Trophoblast cell (in vitro differentiated cells and primary cell): ENCODE measurements around the gene CST6.

Experiments used
- DNase-seq, 2 donors: peaks; one replicate each; pipeline ENCODE4 v3.0.0-alpha.2; 2016
- H2AFZ ChIP-seq: 2 replicates; pipeline ENCODE4 v1.6.1; 2013; ENCODE audit warnings: low read length, moderate library complexity, mild to moderate bottlenecking; ENCODE audit not compliant: insufficient read depth, poor library complexity
- H2AK5ac ChIP-seq: 2 replicates; pipeline ENCODE4 v1.6.1; 2013; ENCODE audit warnings: mild to moderate bottlenecking, low read length
- H2BK120ac ChIP-seq: 2 replicates; pipeline ENCODE4 v1.6.1; 2013; ENCODE audit warnings: low read length, mild to moderate bottlenecking, moderate library complexity; ENCODE audit not compliant: insufficient read depth, poor library complexity
- H2BK12ac ChIP-seq: 2 replicates; pipeline ENCODE4 v1.6.1; 2013; ENCODE audit warnings: mild to moderate bottlenecking, low read length, moderate library complexity
- H2BK5ac ChIP-seq: 2 replicates; pipeline ENCODE4 v1.6.1; 2013; ENCODE audit warnings: low read length, low read depth, moderate library complexity, mild to moderate bottlenecking; ENCODE audit not compliant: poor library complexity
- H3K14ac ChIP-seq: 2 replicates; pipeline ENCODE4 v1.6.1; 2013; ENCODE audit warnings: mild to moderate bottlenecking, low read length
- H3K18ac ChIP-seq: 2 replicates; pipeline ENCODE4 v1.6.1; 2013; ENCODE audit warnings: mild to moderate bottlenecking, low read length
- H3K23ac ChIP-seq: 2 replicates; pipeline ENCODE4 v1.6.1; 2013; ENCODE audit warnings: low read length
- H3K27ac ChIP-seq: 2 replicates; pipeline ENCODE4 v1.5.1; 2013; ENCODE audit warnings: low read depth, mild to moderate bottlenecking, inconsistent platforms, low read length, moderate library complexity
- H3K27me3 ChIP-seq: 2 replicates; pipeline ENCODE4 v1.6.1; 2013; ENCODE audit warnings: inconsistent platforms, mild to moderate bottlenecking, low read length, moderate library complexity; ENCODE audit not compliant: insufficient read depth
- H3K36me3 ChIP-seq, 2 experiments: 1 replicate in 1 of 2; 2 replicates in 1 of 2; pipeline ENCODE4 v1.6.1; 2013; ENCODE audit warnings: low read length in 2 of 2, mild to moderate bottlenecking in 2 of 2, moderate library complexity in 1 of 2; ENCODE audit not compliant: insufficient read depth in 2 of 2, control insufficient read depth in 1 of 2
- H3K4ac ChIP-seq: 2 replicates; pipeline ENCODE4 v1.6.1; 2013; ENCODE audit warnings: low read depth, mild to moderate bottlenecking, low read length, moderate library complexity
- H3K4me1 ChIP-seq, 2 experiments: 1 replicate in 1 of 2; 2 replicates in 1 of 2; pipeline ENCODE4 v1.6.1; 2013; ENCODE audit warnings: low read length in 2 of 2, mild to moderate bottlenecking in 2 of 2, moderate library complexity in 1 of 2; ENCODE audit not compliant: insufficient read depth in 2 of 2, control insufficient read depth in 1 of 2
- H3K4me2 ChIP-seq: 2 replicates; pipeline ENCODE4 v1.6.1; 2013; ENCODE audit warnings: inconsistent platforms, mild to moderate bottlenecking, low read length, moderate library complexity
- H3K4me3 ChIP-seq: 2 replicates; pipeline ENCODE4 v1.5.1; 2013; ENCODE audit warnings: mild to moderate bottlenecking, low read depth, low read length, inconsistent platforms
- H3K79me1 ChIP-seq: one replicate; pipeline ENCODE4 v1.6.1; 2013; ENCODE audit warnings: low read length
- H3K79me2 ChIP-seq: 2 replicates; pipeline ENCODE4 v1.6.1; 2013; ENCODE audit warnings: low read length, mild to moderate bottlenecking; ENCODE audit not compliant: control insufficient read depth, insufficient read depth, poor library complexity
- H3K9ac ChIP-seq: 2 replicates; pipeline ENCODE4 v1.6.1; 2013; ENCODE audit warnings: mild to moderate bottlenecking, low read length
- H3K9me3 ChIP-seq: 2 replicates; pipeline ENCODE4 v1.6.1; 2013; ENCODE audit warnings: low read depth, mild to moderate bottlenecking, control low read depth, inconsistent platforms, low read length; ENCODE audit not compliant: insufficient read depth
- H4K12ac ChIP-seq: 2 replicates; pipeline ENCODE4 v1.6.1; 2013; ENCODE audit warnings: low read depth, mild to moderate bottlenecking, low read length, moderate library complexity
- H4K8ac ChIP-seq: 2 replicates; pipeline ENCODE4 v1.6.1; 2013; ENCODE audit warnings: low read depth, mild to moderate bottlenecking, low read length, moderate library complexity
- H4K91ac ChIP-seq: one replicate; pipeline ENCODE4 v1.6.1; 2013; ENCODE audit warnings: low read depth, mild to moderate bottlenecking, low read length, moderate library complexity
- WGBS: extraction: QIAGEN DNeasy Blood & Tissue Kit; methylation state at CpG from one replicate; pipeline ENCODE4 v1.1.7; 2013; ENCODE audit warnings: missing lambda C conversion rate; ENCODE audit not compliant: insufficient read length, insufficient coverage; ENCODE audit errors: extremely low coverage; 5-methylcytosine and 5-hydroxymethylcytosine counted together

The CST6 gene

DNA sequence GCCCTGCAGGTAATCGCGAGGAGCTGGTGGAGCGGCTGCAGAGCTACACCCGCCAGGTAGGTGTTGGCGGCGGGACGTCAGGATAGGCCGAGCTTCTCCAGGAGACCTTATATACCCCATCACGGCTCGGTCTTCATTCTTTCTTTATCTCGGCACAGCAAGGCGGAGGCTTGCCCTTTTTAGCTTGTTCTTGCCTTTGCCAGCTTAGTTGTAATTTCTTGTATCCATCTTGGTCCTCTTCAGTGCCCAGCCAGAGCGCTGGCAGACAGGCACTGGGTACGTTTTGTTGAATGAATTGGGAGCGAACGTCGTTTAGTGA lies 40.8 kb downstream of the CST6 start:
- peak overlapping the region; percentile 29 for H3K27ac ChIP-seq
- peak overlapping the region; percentile 97 for H3K4ac ChIP-seq
- H2AK5ac ChIP-seq = peak overlapping the region; percentile 28
- H2AFZ ChIP-seq = peak overlapping the region; percentile 46
- peak overlapping the region; percentile 98 for H3K9ac ChIP-seq
- peaks cover 8 to 10% of the 10 kb centered on the region in 2 experiments for H3K4me1 ChIP-seq
- H4K8ac ChIP-seq = peak overlapping the region; percentile 92
- H2BK12ac ChIP-seq = peak overlapping the region; percentile 14
- peak overlapping the region; percentile 41 for H3K18ac ChIP-seq
- H3K14ac ChIP-seq = peak overlapping the region; percentile 66
- peaks cover 13% of the 10 kb centered on the region for H3K79me2 ChIP-seq
- H3K4me2 ChIP-seq = peak overlapping the region; percentile 77
- peak overlapping the region; percentile 96 for H3K4me3 ChIP-seq
- H4K12ac ChIP-seq = peak overlapping the region; percentile 56
- H3K23ac ChIP-seq = no peak overlapping the region
- DNase-seq = no peak
- peaks cover 9% of the 10 kb centered on the region for H3K79me1 ChIP-seq
- no peaks in the 10 kb centered on the region for H3K9me3 ChIP-seq
- H4K91ac ChIP-seq = peak overlapping the region; percentile 63
- no peaks in the 10 kb centered on the region for H3K27me3 ChIP-seq
- WGBS = no CpG with 5 or more reads among the region's 17 CpGs
- peak overlapping the region; percentile 19 for H2BK120ac ChIP-seq
- peaks cover 22 to 23% of the 10 kb centered on the region in 2 experiments for H3K36me3 ChIP-seq
- peak overlapping the region; percentile 28 for H2BK5ac ChIP-seq

- Histone ChIP-seq H3K36me3 (peaks cover 44 to 45% of the 10 kb centered on the region in 2 experiments), H2BK120ac (no peak overlapping the region), H3K23ac (no peak overlapping the region), H3K4ac (peak overlapping the region; percentile 9), H3K9ac (no peak overlapping the region), H4K12ac (no peak overlapping the region), H3K14ac (no peak overlapping the region), H3K4me1 (peaks cover 8 to 10% of the 10 kb centered on the region in 2 experiments), H3K9me3 (no peaks in the 10 kb centered on the region), H2AFZ (no peak overlapping the region), H4K91ac (no peak overlapping the region), H4K8ac (no peak overlapping the region), H2AK5ac (no peak overlapping the region), H3K79me1 (peaks cover 9% of the 10 kb centered on the region), H3K4me2 (no peak overlapping the region), H2BK5ac (no peak overlapping the region), H3K18ac (no peak overlapping the region), H3K27ac (no peak overlapping the region), H3K79me2 (peaks cover 13% of the 10 kb centered on the region), H3K4me3 (no peak overlapping the region), H3K27me3 (no peaks in the 10 kb centered on the region), H2BK12ac (no peak overlapping the region)
- WGBS = no CpG with 5 or more reads among the region's 7 CpGs
- no peak for DNase-seq
These were observed 43.2 kb downstream of the CST6 start for GRCh38 chr11:66055021-66055420.

DNA sequence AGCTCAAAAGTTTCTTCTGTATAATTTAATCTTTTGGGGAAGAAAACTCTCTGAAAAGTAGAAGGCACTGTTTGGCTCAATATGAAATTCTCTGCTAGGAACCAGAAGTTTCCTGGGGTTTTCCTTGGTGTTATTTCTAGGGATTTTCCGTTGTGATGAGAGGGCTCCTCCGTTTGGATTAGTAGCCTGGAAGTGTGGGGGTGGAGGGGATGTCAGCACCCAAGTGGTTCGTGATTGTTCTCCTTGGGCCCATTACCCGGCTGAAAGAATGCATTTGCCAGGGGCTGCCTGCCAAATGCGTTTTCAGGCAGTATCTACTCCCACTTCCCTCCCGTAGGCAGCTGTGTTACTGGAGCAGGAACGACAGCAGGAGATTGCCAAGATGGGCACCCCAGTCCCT lies 44.7 kb downstream of the CST6 start:
- Histone ChIP-seq H3K23ac (no peak overlapping the region), H3K36me3 (peaks cover 54 to 58% of the 10 kb centered on the region in 2 experiments)

DNA sequence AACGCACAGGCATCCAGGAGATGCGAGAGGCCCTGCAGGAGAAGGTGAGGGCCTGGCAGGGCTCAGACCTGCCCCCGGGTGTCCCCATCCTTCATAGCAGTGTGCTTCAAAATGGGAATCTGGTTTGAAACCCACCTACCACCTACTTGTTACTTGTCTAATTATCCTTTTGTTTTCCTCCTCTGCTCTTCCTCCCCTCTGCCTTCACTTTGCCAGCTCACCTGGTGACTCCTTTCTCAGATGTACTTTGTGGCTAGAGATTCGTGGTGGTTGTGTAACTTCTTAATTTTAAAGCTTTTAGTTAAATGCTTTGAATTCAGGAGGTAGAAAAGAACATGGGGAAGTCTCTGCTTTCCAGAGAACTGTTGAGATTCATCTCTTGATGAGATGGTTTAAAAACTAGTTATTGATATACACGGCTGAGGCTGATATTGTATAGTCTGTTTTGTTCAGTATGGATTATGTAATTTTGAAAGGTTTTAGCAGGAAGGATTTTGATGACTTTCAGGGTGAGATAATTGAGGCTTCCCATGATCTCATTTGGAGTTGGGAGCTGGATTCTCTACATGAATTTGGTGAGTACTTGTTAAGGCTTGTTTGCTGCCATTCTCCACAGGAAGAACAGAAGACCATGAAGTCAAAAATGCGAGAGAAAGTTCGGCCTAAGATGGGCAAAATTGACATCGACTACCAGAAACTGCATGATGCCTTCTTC lies 48.3 kb downstream of the CST6 start:
- Histone ChIP-seq H3K4me2 (no peak overlapping the region), H3K9ac (no peak overlapping the region), H3K23ac (no peak overlapping the region), H3K27ac (no peak overlapping the region), H2AK5ac (no peak overlapping the region), H3K36me3 (peaks cover 62 to 72% of the 10 kb centered on the region in 2 experiments), H3K4me3 (no peak overlapping the region), H3K9me3 (peaks cover 3% of the 10 kb centered on the region), H3K18ac (no peak overlapping the region), H2BK5ac (no peak overlapping the region), H3K4me1 (no peaks in the 10 kb centered on the region), H4K91ac (no peak overlapping the region), H3K79me2 (no peaks in the 10 kb centered on the region), H3K14ac (no peak overlapping the region), H3K4ac (no peak overlapping the region), H2AFZ (no peak overlapping the region), H2BK12ac (no peak overlapping the region), H3K27me3 (no peaks in the 10 kb centered on the region), H2BK120ac (no peak overlapping the region), H3K79me1 (no peaks in the 10 kb centered on the region), H4K12ac (no peak overlapping the region), H4K8ac (no peak overlapping the region)
- no CpG with 5 or more reads among the region's 8 CpGs for WGBS
- no peak for DNase-seq

More for the DNA sequence above, 44.7 kb downstream of the CST6 start:
- DNase-seq = no peak
- Histone ChIP-seq H3K14ac (no peak overlapping the region), H2AFZ (no peak overlapping the region), H3K9me3 (no peaks in the 10 kb centered on the region), H2AK5ac (no peak overlapping the region), H2BK12ac (no peak overlapping the region), H4K91ac (no peak overlapping the region), H3K4ac (no peak overlapping the region), H3K4me2 (no peak overlapping the region), H4K12ac (no peak overlapping the region), H3K79me2 (peaks cover 12% of the 10 kb centered on the region), H3K79me1 (peaks cover 8% of the 10 kb centered on the region), H3K4me1 (peaks cover 5% of the 10 kb centered on the region in 2 experiments), H3K9ac (peak overlapping the region; percentile 47), H3K27ac (no peak overlapping the region), H3K18ac (no peak overlapping the region), H2BK120ac (no peak overlapping the region), H3K27me3 (no peaks in the 10 kb centered on the region), H3K4me3 (no peak overlapping the region), H2BK5ac (no peak overlapping the region), H4K8ac (no peak overlapping the region)
- no CpG with 5 or more reads among the region's 7 CpGs for WGBS
